HG02885 (cell line): Measurements from ENCODE around the gene FOXP1.

Experiments
- ATAC-seq: cut with Tn5 transposase; IDR thresholded peaks from one replicate; pipeline ENCODE4 v1.9.1; 2021; ENCODE audit warnings: mild to moderate bottlenecking; ENCODE audit not compliant: unreplicated experiment, poor library complexity

The FOXP1 gene

DNA sequence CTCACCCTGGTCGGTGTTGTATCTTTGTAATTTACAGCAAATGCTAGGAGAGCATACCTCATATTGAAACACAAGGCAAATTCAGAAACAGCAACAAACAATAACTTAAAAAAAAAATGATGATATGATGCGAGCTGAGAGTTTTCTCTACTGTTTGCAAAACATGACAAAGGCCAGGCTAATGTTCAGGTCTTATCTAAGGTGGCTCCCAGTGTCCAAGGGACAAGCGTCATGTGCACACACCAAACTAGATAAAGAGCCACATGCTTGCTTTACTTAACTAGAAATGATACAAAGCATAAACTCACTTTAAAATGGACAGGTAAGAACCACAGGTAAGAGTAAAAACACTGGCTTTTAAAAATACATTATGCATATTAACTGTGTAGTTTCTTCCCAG, 375.9 kb downstream of the FOXP1 start:
- no peak for ATAC-seq

DNA sequence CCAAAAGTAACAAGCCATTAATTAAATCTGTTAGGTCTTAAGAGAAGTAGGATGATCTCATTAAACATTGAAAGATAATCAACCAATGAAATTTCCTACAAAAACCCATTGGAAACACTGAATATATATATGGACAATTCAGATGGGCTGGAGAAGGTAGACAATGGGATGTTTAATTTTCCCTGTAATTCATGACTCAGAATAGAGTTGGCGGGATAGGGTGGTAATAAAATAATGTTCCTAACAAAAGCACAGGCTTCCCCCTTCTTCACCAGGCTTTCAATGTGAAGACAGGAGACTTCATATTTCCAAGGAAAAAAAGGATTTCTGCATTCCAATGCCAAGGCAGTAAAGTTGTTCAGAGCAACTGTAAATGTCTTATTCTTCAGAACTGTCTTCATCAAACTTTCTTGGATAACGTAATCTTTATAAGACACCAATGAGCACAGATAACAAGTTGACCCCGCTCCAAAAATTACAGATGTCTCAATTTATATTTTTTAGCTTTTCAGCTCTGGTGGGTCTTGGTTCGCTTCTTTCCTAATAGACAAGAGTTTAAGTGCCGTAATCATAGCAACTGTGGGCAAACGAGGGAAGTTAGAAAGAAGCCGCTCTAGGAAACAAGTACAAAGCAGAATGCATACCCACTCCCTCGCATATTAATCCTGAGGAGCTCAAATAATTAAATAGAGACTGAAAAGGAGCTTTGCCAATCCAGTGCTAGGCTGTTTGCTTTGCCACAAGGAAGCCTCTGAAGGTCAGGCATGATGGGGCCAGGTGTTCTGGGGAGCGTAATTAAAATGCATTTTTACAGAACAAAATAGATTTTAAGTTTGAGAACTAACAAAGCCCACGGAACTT, 377.0 kb downstream of the FOXP1 start:
- no peak for ATAC-seq

GRCh38 chr3:71203727-71204488, 379.6 kb downstream of the FOXP1 start:
- no peak for ATAC-seq

- no peak for ATAC-seq
These were observed 380.5 kb downstream of the FOXP1 start for GRCh38 chr3:71202848-71203533.

DNA sequence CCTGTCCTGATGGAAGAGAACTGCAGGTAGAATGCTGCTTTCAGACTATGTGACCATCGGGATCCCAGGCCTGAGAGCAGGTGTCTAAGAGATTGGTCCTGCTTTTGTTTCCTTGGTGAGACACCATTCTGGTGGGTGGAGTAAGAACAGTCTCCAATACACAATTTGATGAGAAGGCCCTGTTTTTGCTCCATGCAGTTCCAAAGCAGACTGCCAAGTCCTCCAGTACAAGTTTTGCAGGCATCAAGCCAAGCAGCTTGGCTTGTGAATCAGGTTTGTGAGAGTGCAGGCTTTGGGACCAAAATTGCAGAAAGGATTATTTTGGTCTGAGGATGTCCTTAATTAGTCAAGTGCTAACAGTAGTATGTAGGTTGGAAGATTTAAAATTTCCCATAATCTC, 381.6 kb downstream of the FOXP1 start:
- no peak for ATAC-seq

DNA sequence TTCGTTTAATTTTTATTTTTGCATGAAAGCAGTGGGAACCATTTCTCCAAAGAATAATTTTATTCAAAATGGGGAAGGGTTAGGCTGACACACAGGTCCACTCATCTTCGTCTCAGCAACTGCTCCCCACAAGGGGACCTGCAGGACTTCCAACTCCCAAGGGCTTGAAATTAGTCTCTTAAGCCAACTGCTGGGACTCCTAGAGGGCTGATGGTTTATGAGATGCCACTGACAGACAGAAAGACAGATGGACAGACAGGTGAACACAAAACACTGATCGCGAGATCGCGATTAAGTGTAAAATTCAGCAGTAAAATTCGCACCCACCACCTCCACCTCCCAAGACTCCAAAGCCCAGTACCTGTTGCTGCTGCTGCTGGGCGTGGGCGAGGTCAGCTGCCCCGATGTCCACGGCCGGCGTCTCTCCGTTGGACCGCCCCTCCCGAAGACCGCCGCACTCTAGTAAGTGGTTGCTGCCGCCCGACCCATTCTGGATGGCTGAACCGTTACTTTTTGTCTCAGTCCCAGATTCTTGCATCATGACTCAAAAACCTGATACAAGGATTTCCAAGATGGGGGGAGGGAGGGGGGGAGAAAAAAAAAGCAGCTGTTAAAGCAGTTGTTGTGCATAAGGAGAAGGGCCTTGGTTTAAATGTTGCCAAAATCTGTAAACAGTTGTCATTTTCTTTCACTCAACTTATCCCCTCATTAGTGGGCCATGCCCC, 385.5 kb downstream of the FOXP1 start:
- no peak for ATAC-seq

DNA sequence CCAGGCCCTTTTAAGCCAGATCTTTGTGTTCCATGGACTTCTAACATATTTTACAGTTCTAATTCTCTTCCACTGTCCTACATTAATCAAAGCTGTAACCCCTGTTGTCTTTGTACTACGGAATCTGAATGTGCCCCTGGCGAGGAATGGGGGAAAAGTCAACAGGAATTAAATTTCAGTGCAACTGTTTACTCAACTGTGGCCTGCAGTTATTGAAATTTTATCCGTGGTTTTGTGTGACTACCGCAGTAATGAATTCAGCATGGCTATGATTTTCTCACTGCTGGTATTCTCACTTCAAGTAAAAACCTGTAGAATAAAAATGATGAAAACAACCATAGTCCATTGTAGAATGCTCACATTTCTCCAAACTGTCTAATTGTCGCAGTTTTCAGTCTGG, 388.0 kb downstream of the FOXP1 start:
- ATAC-seq = no peak

GRCh38 chr3:71194785-71195184, 388.7 kb downstream of the FOXP1 start:
- ATAC-seq = no peak

- no peak for ATAC-seq
These were observed 392.5 kb downstream of the FOXP1 start for GRCh38 chr3:71191031-71191482.

GRCh38 chr3:71189480-71189879, 394.0 kb downstream of the FOXP1 start:
- ATAC-seq = no peak

DNA sequence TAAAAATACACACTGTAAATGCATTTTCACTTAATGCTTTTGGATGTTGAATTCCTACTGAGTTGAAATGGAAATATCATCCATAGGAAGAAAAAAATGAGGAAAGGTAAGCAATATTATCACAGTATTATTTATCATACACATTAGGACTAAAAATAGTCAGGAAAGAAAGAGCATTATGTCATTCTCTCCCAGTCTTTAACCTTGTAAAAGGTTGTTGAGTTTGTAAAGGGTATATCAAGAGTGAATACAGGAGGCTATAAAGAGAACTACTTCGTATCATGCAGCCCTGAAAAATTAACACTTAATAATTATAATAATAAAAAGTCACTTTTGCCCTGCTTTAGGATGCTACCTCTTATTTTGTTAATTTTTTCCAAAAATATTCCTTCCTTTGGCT, 395.8 kb downstream of the FOXP1 start:
- ATAC-seq = no peak

- no peak for ATAC-seq
These were observed 396.7 kb downstream of the FOXP1 start for GRCh38 chr3:71186801-71187200.

DNA sequence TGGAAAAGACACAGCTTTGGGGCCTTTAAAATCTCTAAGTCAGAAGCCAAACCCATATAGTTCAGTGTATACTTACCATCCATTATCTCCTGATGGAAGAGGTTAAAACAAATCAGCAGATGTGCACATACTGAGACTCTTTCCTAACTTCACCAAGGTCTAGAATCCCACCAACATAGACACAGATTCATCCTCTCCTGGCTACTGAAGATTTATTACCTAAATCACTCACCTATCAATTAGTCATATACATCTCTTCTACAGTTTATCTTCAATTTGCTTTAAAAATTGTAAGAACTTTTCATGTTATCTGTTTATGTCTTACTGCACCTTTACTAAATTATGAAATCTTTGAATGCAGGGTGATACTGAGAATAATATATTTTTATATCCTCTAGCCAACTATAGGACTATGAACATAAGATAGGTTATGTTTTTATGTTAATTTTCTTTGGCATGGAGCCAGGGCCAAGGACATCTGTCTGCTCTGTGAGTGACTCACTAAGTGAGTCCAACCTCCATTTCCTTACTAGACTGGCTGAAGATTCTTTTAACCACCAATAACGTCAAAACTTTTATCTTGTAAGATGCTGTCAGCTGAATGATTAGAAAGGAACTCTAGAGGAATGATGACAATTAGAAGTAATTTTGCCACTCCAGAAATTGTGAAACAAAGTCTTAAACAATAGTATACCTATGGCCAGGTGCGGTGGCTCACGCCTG, 397.6 kb downstream of the FOXP1 start:
- no peak for ATAC-seq

- no peak for ATAC-seq
These were observed 399.3 kb downstream of the FOXP1 start for GRCh38 chr3:71184252-71184651.

- no peak for ATAC-seq
These were observed 400.0 kb downstream of the FOXP1 start for GRCh38 chr3:71183549-71183948.

DNA sequence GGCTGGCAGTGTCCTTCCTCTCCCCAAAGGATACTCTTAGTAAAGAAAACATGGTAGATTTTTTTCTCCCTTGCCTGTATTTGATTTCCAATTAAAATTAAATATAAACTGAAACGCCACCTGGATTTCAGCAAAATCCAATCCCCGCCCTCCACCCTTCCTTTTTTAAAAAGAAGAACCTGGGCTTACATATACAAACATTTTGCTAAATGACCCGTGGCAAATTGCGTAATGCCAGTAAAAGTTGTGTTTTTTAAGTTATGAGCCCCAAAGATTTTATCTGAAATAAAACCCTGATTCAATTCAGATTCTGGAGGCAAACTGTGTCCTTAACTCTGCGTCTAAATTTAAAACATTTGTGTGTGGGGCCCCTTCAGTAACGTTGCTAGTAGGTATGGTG, 403.0 kb downstream of the FOXP1 start:
- no peak for ATAC-seq

GRCh38 chr3:71177375-71177774, 406.2 kb downstream of the FOXP1 start:
- ATAC-seq = no peak

DNA sequence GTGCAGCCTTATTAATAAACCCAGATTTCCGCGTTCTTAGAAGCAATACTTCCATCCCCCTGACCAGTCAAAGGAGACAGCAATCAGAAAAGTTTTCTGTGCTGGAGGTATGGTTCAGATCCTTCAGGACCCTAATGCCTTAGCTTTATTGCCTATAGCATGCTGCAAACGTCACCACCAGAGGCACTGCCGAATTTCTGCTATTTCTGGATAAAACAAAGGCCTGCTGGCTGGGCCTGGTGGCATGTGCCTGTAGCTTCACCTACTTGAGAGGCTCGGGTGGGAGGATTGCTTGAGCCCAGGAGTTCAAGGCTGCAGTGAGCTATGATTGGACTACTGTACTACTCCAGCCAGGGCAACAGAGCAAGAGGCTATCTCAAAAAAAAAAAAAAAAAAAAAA, 407.2 kb downstream of the FOXP1 start:
- no peak for ATAC-seq

DNA sequence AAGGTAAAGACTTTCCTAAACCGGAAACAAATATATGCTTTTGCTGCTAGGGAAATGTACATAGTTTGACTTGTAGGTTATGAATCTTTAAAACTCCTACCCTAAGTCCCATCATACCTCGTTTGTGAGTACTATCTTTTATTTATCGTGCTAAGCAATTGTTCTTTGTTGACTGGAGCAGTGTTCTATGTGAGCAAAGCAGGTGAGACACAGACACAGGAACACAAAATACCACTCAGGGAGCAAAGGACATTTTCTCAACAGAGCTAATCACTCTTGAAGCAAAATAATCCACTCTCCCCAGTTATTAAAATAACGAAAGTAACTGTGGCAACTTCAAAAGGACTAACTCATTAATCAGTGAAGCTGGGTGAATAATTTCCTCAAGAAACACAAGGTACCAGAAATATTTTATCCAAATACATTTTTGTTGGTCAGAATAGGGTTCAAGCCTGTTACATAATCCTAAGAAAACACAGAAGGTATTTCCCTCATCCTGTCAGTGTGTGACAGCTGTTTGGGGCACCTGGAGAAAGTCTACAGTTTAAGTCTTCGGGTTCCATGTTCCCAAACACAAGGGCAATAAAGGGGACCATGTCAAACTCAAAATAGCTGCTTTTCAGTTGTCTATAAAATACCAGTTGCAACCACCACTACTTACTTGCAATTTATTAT, 407.7 kb downstream of the FOXP1 start:
- no peak for ATAC-seq
